A549 (cell line): ENCODE data around the gene RRBP1. TPM values are rescaled to one million over a fixed set of nuclear protein-coding genes. Genes with fewer than 3 reads are reported as not detected.

Source experiments
- ATAC-seq, 2 experiments: fragments of 200-7000 bp in 1 of 2; fragments of >200 bp in 1 of 2; cut with Nextera tagmentation in 1 of 2; cut with Tn5 transposase in 1 of 2; 3 replicates each; pipeline versions ENCODE4 v1.8.0 to v1.9.1; 2018 to 2020; ENCODE audit warnings: mild to moderate bottlenecking in 1 of 2, moderate library complexity in 1 of 2
- CTCF ChIA-PET: fragments of 300-600 bp; sonication (Branson Sonifier 250); formaldehyde crosslinking; extraction: SDS; loops from one replicate; lab custom pipeline; 2021; ENCODE audit warnings: antibody characterized with exemption, inconsistent platforms; lab: Yijun Ruan, JAX
- POLR2A ChIA-PET: fragments of 350-600 bp; formaldehyde crosslinking; extraction: SDS; loops from one replicate; lab custom pipeline; 2021; ENCODE audit warnings: antibody characterized with exemption, inconsistent platforms; lab: Yijun Ruan, JAX
- DNase-seq, 2 experiments: peaks; one replicate each; pipeline versions ENCODE4 v3.0.0 to v3.0.0-alpha.2; 2011 to 2016; ENCODE audit warnings: low read depth in 1 of 2, low spot score in 1 of 2
- FAIRE-seq: peaks from 2 replicates; lab custom pipeline; 2011; peaks lifted over from hg19 to GRCh38; lab: Jason Lieb, UNC
- H3K27ac ChIP-seq, 2 experiments: fragments of >200 bp; sonication (Bioruptor Twin); formaldehyde crosslinking; 3 replicates each; pipeline ENCODE4 v1.5.1; 2016 to 2017
- H3K4me1 ChIP-seq: fragments of >200 bp; sonication (Bioruptor Twin); formaldehyde crosslinking; 3 replicates; pipeline ENCODE4 v1.6.1; 2016
- H3K4me2 ChIP-seq: fragments of >200 bp; sonication (Bioruptor Twin); formaldehyde crosslinking; 3 replicates; pipeline ENCODE4 v1.6.1; 2016
- H3K4me3 ChIP-seq: fragments of >200 bp; sonication (Bioruptor Twin); formaldehyde crosslinking; 3 replicates; pipeline ENCODE4 v1.5.1; 2016
- H3K9me3 ChIP-seq: fragments of >200 bp; sonication (Bioruptor Twin); formaldehyde crosslinking; 3 replicates; pipeline ENCODE4 v1.6.1; 2016
- CHD2 ChIP-seq: fragments of 150-350 bp; IDR thresholded peaks from 2 replicates; pipeline ENCODE4 v1.6.1; 2014; ENCODE audit warnings: low read length; ENCODE audit not compliant: partially characterized antibody
- CTCF ChIP-seq: fragments of >200 bp; sonication (Bioruptor Twin); formaldehyde crosslinking; IDR thresholded peaks from 3 replicates; pipeline ENCODE4 v1.5.1; 2016
- EHF ChIP-seq: fragments of 250-450 bp; sonication (Bioruptor Pico); IDR thresholded peaks from 2 replicates; pipeline ENCODE4 v1.5.0; 2020; ENCODE audit warnings: mild to moderate bottlenecking
- EHMT2 ChIP-seq: fragments of 200-600 bp; sonication (generic); IDR thresholded peaks from 2 replicates; pipeline ENCODE4 v1.6.1; 2016; ENCODE audit warnings: antibody characterized with exemption, low read depth, mild to moderate bottlenecking, moderate library complexity
- FOSL2 ChIP-seq, 2 experiments: fragments of 450-650 bp in 1 of 2; fragments of >200 bp in 1 of 2; sonication (Bioruptor Twin) in 1 of 2; formaldehyde crosslinking; IDR thresholded peaks; 2 replicates each; pipeline versions ENCODE4 v1.5.0 to v1.6.1; 2016 to 2020; ENCODE audit warnings: mild to moderate bottlenecking in 1 of 2, moderate library complexity in 1 of 2
- JUNB ChIP-seq: fragments of >200 bp; sonication (Bioruptor Twin); formaldehyde crosslinking; IDR thresholded peaks from 2 replicates; pipeline ENCODE4 v1.6.1; 2016
- RAD21 ChIP-seq, 2 experiments: fragments of >200 bp in 1 of 2; sonication (Bioruptor Twin) in 1 of 2; formaldehyde crosslinking in 1 of 2; IDR thresholded peaks in 1 of 2; conservative IDR thresholded peaks in 1 of 2; 2 replicates in 1 of 2; 3 replicates in 1 of 2; pipeline ENCODE4 v1.6.1; 2012 to 2018; ENCODE audit warnings: inconsistent platforms in 1 of 2
- SMC3 ChIP-seq: fragments of >200 bp; sonication (Bioruptor Twin); formaldehyde crosslinking; IDR thresholded peaks from 3 replicates; pipeline ENCODE4 v1.6.1; 2018; ENCODE audit warnings: inconsistent platforms
- TP53 ChIP-seq: fragments of 250-450 bp; sonication (Bioruptor Pico); IDR thresholded peaks from 2 replicates; pipeline ENCODE4 v1.5.0; 2021; ENCODE audit warnings: mild to moderate bottlenecking, moderate library complexity
- USF2 ChIP-seq: fragments of 450-650 bp; IDR thresholded peaks from 2 replicates; pipeline ENCODE4 v1.6.1; 2014; ENCODE audit warnings: antibody characterized with exemption
- WGBS: methylation state at CpG from one replicate; pipeline ENCODE4 v1.1.6; 2017; ENCODE audit errors: missing lambda C conversion rate; 5-methylcytosine and 5-hydroxymethylcytosine counted together
- polyA plus RNA-seq, 4 experiments: library from polyadenylated mRNA; depleted of rRNA in 3 of 4; stranded (reverse); fragments of >200 nt; fragmentation: RNase III in 1 of 4; extraction: RNeasy Plus Mini Kit Qiagen cat#74134 plus additional on column Dnase treatment in 1 of 4; gene quantifications; 2 replicates in 3 of 4; 3 replicates in 1 of 4; pipeline ENCODE4 v1.2.3, GENCODE V29; 2011 to 2017
- TF ChIP-seq, protein P1 (sequence below): IDR thresholded peaks from 2 replicates; pipeline ENCODE4 v1.6.1; 2012; ENCODE audit warnings: low read depth, borderline replicate concordance
- TF ChIP-seq, protein P2 (sequence below): fragments of >200 bp; sonication (Bioruptor Twin); formaldehyde crosslinking; IDR thresholded peaks from 2 replicates; pipeline ENCODE4 v1.6.1; 2016
- TF ChIP-seq, protein P3 (sequence below): IDR thresholded peaks from 2 replicates; pipeline ENCODE4 v1.6.1; 2012

Gene RRBP1
- polyA plus RNA-seq, 2 of the 4 experiments (the other 2 are of a cell fraction): 51.6 to 79.6 TPM

- TF ChIP-seq, protein P1, sequence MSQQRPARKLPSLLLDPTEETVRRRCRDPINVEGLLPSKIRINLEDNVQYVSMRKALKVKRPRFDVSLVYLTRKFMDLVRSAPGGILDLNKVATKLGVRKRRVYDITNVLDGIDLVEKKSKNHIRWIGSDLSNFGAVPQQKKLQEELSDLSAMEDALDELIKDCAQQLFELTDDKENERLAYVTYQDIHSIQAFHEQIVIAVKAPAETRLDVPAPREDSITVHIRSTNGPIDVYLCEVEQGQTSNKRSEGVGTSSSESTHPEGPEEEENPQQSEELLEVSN: no peak
- TF ChIP-seq CHD2: no peak
- TF ChIP-seq, protein P2, sequence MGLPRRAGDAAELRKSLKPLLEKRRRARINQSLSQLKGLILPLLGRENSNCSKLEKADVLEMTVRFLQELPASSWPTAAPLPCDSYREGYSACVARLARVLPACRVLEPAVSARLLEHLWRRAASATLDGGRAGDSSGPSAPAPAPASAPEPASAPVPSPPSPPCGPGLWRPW: no peak
- TF ChIP-seq JUNB: no peak
- no peak for TF ChIP-seq EHF (CRISPR knock-in tag)
- TF ChIP-seq, all 56 proteins: peak for 0
Measured at GRCh38 chr20:17657079-17657825, 24.8 kb downstream of the RRBP1 start (continued).

DNA sequence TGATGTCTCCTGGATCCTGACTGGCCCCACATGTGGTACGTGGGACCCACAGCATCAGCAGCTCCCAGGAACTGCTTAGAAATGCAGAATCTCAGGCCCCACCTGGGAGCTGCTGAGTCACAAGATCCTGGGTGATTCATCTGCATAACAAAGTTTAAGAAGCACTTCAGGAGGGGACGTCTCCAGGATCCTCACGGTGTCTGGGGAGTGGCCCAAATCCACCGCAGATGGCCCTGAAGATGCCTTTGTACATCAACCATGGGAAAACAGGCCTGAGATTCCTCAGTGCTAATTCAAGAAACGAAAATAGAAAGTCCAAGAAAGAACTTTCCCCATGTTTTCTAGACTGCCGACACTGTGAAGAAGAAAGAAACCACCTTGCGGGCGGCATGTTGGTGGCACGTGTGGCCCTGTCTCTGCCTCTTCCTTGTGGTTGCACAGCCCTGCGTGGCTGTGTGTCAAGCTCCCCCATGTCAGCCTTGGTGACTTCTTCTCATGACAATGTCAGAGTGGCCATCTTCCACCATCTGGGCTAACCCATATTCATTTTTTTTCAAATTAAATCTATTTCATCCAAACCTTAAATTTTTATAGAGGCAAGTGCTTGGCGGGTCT, 26.1 kb downstream of the RRBP1 start:
- 0 out of 6 replicates have a peak overlapping the region, but pooled peaks of 1 of the 2 experiments have one; percentile 15 for H3K27ac ChIP-seq
- WGBS: 77% methylated on average over 11 of the region's 11 CpGs
- H3K4me2 ChIP-seq: no peak overlapping the region
- peaks cover 17% of the 10 kb centered on the region for H3K4me1 ChIP-seq
- no peak overlapping the region for H3K4me3 ChIP-seq
- no peak for FAIRE-seq
- CTCF ChIA-PET: interaction anchor here (0.8 to 2.8 kb wide), 11 partner anchors 10 to 340 kb away, joined by 3 to 13 read pairs (median 4); partner anchors contain the start of gene RRBP1
- no peak for DNase-seq
- POLR2A ChIA-PET: no interaction called here
- TF ChIP-seq FOSL2 (IDR thresholded peaks at IDR 0.05) (no peak), FOSL2 (CRISPR knock-in tag; IDR thresholded peaks at IDR 0.05) (peak; percentile 26; the same call in 1 of the 2 replicates), TP53 (no peak), SMC3 (no peak)
- peaks cover 21% of the 10 kb centered on the region for H3K9me3 ChIP-seq
- ATAC-seq: no peak

- Histone ChIP-seq H3K27ac (no peak overlapping the region), H3K4me2 (no peak overlapping the region), H3K4me1 (peaks cover 24% of the 10 kb centered on the region), H3K4me3 (no peak overlapping the region), H3K9me3 (peaks cover 21% of the 10 kb centered on the region)
- ChIA-PET CTCF (interaction anchor here (0.7 to 2.8 kb wide), 21 partner anchors 9 to 341 kb away, joined by 3 to 13 read pairs (median 4); partner anchors contain the start of gene RRBP1), POLR2A (no interaction called here)
- ATAC-seq (peak in 1 of 2 experiments; percentile 14; a peak in 2 of 6 replicates), DNase-seq (no peak), FAIRE-seq (no peak)
- TF ChIP-seq TP53 (no peak), USF2 (0 out of 2 replicates have a peak, but pooled peaks have one; percentile 5), CTCF (peak; percentile 15; the same call in 1 of the 3 replicates)
- WGBS: 87% methylated on average over 7 of the region's 7 CpGs
Measured at GRCh38 chr20:17655286-17655651, 26.8 kb downstream of the RRBP1 start.

DNA sequence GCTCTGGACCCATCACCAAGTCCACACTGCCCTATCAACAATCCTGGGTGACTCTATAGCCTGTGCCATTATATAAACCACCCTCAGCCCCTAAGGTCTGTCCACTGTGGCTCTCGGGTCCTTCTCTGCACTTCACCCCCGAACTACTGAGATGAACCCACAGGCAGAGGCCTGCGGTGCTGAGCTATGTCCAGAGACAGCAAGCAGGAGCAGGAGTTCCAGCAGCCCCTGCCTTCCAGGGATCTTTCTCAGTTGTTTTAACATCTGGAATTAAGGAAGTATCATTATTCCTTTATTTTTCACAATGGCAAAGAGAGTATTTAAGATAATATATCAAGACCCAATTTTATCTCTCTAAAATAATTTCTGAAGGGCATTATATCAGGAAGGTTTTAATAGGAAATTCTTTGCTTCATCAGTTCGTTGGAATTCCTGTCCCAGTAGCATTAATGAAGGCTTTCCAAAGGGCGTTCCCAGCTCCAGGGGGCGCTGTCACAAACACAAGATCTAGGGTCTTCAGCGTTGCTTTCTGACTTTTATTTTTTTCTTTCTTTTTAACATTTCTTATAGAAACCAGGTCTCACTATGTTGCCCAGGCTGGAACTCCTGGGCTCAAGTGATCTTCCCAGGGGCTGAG, 27.3 kb downstream of the RRBP1 start:
- Histone ChIP-seq H3K27ac (no peak overlapping the region), H3K4me3 (no peak overlapping the region), H3K4me1 (peaks cover 26% of the 10 kb centered on the region)
- WGBS: 65% methylated on average over 7 of the region's 7 CpGs
- ChIA-PET POLR2A (no interaction called here), CTCF (interaction anchor here (0.7 to 2.8 kb wide), 23 partner anchors 9 to 341 kb away, joined by 3 to 13 read pairs (median 4); partner anchors contain the start of gene RRBP1)
- FAIRE-seq (no peak), ATAC-seq (peak in 1 of 2 experiments; percentile 56; a peak in 3 of 6 replicates)
- TF ChIP-seq RAD21 (conservative IDR thresholded peaks at IDR 0.05 in 1 of 2, IDR thresholded peaks at IDR 0.05 in 1 of 2): peak; percentile 27 to 33; a peak in 1 of 5 replicates
- TF ChIP-seq CTCF: peak; percentile 79
- peak; percentile 50; the same call in 2 of the 3 replicates for TF ChIP-seq SMC3
- TF ChIP-seq EHMT2: no peak
- TF ChIP-seq, protein P3, sequence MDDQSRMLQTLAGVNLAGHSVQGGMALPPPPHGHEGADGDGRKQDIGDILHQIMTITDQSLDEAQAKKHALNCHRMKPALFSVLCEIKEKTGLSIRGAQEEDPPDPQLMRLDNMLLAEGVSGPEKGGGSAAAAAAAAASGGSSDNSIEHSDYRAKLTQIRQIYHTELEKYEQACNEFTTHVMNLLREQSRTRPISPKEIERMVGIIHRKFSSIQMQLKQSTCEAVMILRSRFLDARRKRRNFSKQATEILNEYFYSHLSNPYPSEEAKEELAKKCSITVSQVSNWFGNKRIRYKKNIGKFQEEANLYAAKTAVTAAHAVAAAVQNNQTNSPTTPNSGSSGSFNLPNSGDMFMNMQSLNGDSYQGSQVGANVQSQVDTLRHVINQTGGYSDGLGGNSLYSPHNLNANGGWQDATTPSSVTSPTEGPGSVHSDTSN: no peak
- TF ChIP-seq, all 56 proteins: peak for 3
- peaks cover 16% of the 10 kb centered on the region for H3K9me3 ChIP-seq
- DNase-seq: peak in 1 of 2 experiments; percentile 37
- no peak overlapping the region for H3K4me2 ChIP-seq
